Activated CD8-positive, alpha-beta T cell treated with anti-CD3 and anti-CD28 coated beads for 36 hours (primary cell): ENCODE results near the gene ZCWPW2. TPM values are rescaled to one million over a fixed set of nuclear protein-coding genes. Genes with fewer than 3 reads are reported as not detected.

Source experiments
- ATAC-seq: fragments of 200-7000 bp; cut with Tn5 transposase; one replicate; pipeline ENCODE4 v1.10.0; 2021; ENCODE audit warnings: mild to moderate bottlenecking, moderate library complexity
- CTCF ChIA-PET: fragments of 350-600 bp; sonication (Branson Sonifier 250); formaldehyde crosslinking; loops from one replicate; lab custom pipeline; 2021; ENCODE audit warnings: antibody characterized with exemption; lab: Charles Lee
- POLR2A ChIA-PET: fragments of 350-600 bp; sonication (Branson Sonifier 250); formaldehyde crosslinking; loops from one replicate; lab custom pipeline; 2021; ENCODE audit warnings: antibody characterized with exemption; lab: Charles Lee
- DNase-seq: peaks from one replicate; pipeline ENCODE4 v3.0.0-alpha.2; 2020
- H3K27ac Mint-ChIP-seq: one replicate; pipeline ENCODE4 v1.8.0; 2021; ENCODE audit warnings: mild to moderate bottlenecking, mixed read lengths
- H3K27me3 Mint-ChIP-seq: one replicate; pipeline ENCODE4 v1.8.0; 2021; ENCODE audit warnings: mixed read lengths
- H3K36me3 Mint-ChIP-seq: one replicate; pipeline ENCODE4 v1.8.0; 2021; ENCODE audit warnings: low read depth, mixed read lengths
- H3K4me1 Mint-ChIP-seq: one replicate; pipeline ENCODE4 v1.8.0; 2021; ENCODE audit warnings: low read depth, mixed read lengths
- H3K4me3 Mint-ChIP-seq: one replicate; pipeline ENCODE4 v1.8.0; 2021; ENCODE audit warnings: mild to moderate bottlenecking, moderate library complexity, mixed read lengths
- H3K9me3 Mint-ChIP-seq: one replicate; pipeline ENCODE4 v1.8.0; 2021; ENCODE audit warnings: mixed read lengths
- intact Hi-C: fragments of 100-400 bp; cut with micrococcal nuclease; formaldehyde crosslinking; loops from one replicate; pipeline ENCODE4 v1.10.0; 2022
- total RNA-seq, 2 experiments: library from RNA; stranded (reverse); gene quantifications; one replicate each; pipeline ENCODE4 v1.2.3, GENCODE V29; 2021
- TF ChIP-seq, protein P1 (sequence below): fragments of 200-600 bp; IDR thresholded peaks from one replicate; pipeline ENCODE4 v1.8.0; 2022; ENCODE audit warnings: antibody characterized with exemption, mild to moderate bottlenecking

ZCWPW2 gene
- total RNA-seq, 2 experiments from 2014 or later, result 0.68 TPM; not detected in 1

DNA sequence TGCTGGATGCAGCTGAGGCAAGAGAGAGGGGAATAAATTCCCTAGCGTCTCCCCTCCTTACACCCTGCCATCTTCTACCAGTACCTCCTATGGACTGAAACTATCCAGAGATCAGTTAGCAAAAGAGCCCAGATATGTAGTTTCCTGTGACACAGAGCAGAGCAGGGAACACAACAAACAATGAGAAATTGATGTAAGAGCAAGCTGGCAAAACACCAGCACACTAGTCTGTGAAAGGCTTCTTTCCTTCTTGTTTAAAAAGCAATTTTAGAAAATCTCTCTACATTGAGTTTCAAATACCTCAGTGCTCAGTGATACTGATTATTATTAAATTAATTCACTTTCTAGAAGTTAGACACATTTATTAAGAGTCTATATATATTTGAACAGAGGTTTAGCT, 215.7 kb downstream of the ZCWPW2 start:
- DNase-seq (no peak), ATAC-seq (no peak)
- H3K27me3 Mint-ChIP-seq, result no peaks in the 10 kb centered on the region
- no peaks in the 10 kb centered on the region for H3K4me1 Mint-ChIP-seq
- TF ChIP-seq, protein P1, sequence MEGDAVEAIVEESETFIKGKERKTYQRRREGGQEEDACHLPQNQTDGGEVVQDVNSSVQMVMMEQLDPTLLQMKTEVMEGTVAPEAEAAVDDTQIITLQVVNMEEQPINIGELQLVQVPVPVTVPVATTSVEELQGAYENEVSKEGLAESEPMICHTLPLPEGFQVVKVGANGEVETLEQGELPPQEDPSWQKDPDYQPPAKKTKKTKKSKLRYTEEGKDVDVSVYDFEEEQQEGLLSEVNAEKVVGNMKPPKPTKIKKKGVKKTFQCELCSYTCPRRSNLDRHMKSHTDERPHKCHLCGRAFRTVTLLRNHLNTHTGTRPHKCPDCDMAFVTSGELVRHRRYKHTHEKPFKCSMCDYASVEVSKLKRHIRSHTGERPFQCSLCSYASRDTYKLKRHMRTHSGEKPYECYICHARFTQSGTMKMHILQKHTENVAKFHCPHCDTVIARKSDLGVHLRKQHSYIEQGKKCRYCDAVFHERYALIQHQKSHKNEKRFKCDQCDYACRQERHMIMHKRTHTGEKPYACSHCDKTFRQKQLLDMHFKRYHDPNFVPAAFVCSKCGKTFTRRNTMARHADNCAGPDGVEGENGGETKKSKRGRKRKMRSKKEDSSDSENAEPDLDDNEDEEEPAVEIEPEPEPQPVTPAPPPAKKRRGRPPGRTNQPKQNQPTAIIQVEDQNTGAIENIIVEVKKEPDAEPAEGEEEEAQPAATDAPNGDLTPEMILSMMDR, result no peak
- ChIA-PET POLR2A (no interaction called here), CTCF (interaction anchor here (1.4 kb wide), 1 partner anchor 42 kb away, joined by 3 read pairs; no protein-coding TSS in a partner anchor)
- H3K4me3 Mint-ChIP-seq, result no peak overlapping the region
- no peaks in the 10 kb centered on the region for H3K9me3 Mint-ChIP-seq
- no peaks in the 10 kb centered on the region for H3K36me3 Mint-ChIP-seq
- intact Hi-C loops, result no loop called here
- H3K27ac Mint-ChIP-seq, result no peak overlapping the region

DNA sequence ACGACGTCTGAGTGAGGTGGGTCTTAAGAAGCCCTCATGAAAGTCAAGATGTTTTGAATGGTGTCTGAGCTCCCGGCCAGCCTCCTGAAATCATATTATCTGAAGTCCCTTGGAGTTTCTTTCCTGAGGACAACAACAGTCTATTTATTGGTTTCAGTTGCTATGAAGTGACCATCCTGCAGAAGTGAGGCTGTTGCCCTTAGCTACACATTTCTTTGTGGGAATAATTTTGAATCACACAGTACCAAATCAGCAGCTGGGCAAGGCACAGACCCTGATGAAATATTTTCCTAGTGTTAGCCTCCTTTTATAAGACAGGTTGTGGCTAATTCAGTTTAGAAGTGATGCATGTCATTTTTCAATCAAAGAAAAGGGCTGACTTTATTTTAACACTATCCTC, 220.8 kb downstream of the ZCWPW2 start:
- ATAC-seq (no peak), DNase-seq (no peak)
- no peak overlapping the region for H3K27ac Mint-ChIP-seq
- H3K4me1 Mint-ChIP-seq, result no peaks in the 10 kb centered on the region
- no peak overlapping the region for H3K4me3 Mint-ChIP-seq
- ChIA-PET CTCF (interaction anchor here (1.5 kb wide), 1 partner anchor 98 kb away, joined by 4 read pairs; no protein-coding TSS in a partner anchor), POLR2A (no interaction called here)
- intact Hi-C loops, result no loop called here
- H3K9me3 Mint-ChIP-seq, result no peaks in the 10 kb centered on the region
- peaks cover 12% of the 10 kb centered on the region for H3K27me3 Mint-ChIP-seq
- TF ChIP-seq, protein P1, result no peak
- H3K36me3 Mint-ChIP-seq, result no peaks in the 10 kb centered on the region

DNA sequence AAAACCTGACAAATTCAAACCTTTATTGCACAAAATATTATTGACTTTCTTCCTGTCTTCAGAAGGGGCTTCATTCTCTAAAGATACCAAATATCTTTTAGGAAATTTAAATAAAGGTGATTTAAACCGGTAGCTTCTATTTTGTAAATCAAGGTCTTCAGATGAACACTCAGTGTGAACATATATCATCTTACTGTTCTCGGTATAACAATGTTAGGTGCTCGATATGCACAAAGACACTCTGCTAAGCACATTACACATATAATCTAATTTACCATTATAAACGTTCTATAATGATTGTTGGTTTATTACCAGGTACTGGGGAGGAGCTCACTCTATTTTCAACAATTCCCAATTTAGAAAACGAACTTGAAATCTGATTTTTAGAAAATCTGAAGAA, 225.5 kb downstream of the ZCWPW2 start:
- intact Hi-C loops, result no loop called here
- ChIA-PET CTCF (no interaction called here), POLR2A (no interaction called here)
- Mint-ChIP-seq H3K27ac (no peak overlapping the region), H3K4me1 (no peaks in the 10 kb centered on the region), H3K4me3 (no peak overlapping the region), H3K27me3 (peaks cover 45% of the 10 kb centered on the region), H3K9me3 (no peaks in the 10 kb centered on the region), H3K36me3 (no peaks in the 10 kb centered on the region)
- TF ChIP-seq, protein P1, result no peak
- ATAC-seq, result no peak
- no peak for DNase-seq

DNA sequence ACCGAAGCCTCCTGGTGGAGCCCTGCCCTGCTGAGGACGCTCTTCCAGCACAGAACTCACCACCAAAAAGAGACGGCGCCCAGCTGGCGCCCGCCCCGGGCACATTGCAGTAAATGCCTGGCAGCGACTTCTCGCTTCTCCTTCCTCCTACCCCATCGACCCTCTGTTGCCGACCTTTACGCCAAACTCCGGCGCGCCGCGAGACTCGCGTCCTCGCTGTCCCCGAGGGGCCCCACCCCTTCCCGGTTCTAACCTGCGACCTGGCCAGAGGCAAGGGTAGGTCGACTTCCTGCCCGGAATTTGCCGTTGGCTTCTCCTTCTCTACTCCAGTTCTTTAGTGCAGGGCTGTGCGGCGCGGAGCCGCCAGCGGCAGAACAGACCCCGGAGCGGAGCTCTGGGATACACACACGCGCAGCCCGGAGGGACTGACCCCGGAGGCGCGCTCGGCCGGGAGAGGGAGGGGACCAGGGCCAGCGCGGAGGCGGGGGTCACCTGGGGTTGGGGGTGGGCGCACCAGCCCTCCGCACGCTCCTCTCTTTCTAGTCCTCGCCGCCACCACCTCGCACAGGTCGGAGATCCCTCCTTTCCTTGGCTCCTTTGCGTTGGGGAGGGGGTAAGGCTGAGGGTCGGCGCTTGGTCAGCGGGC, 226.7 kb downstream of the ZCWPW2 start:
- Mint-ChIP-seq H3K9me3 (no peaks in the 10 kb centered on the region), H3K36me3 (no peaks in the 10 kb centered on the region), H3K4me3 (no peak overlapping the region), H3K27me3 (peaks cover 50% of the 10 kb centered on the region), H3K27ac (no peak overlapping the region), H3K4me1 (no peaks in the 10 kb centered on the region)
- DNase-seq, result no peak
- intact Hi-C loops, result no loop called here
- no peak for ATAC-seq
- ChIA-PET CTCF (no interaction called here), POLR2A (no interaction called here)
- TF ChIP-seq, protein P1, result no peak

Other genes with a start within 250 kb of the ZCWPW2 start
- gene CMC1, start 107.1 kb upstream of the ZCWPW2 start, total RNA-seq, result 10 to 100 TPM; 22.4 to 29.0 TPM
- gene AZI2, start 103 bp downstream of the ZCWPW2 start, total RNA-seq, result 10 to 100 TPM; 35.1 to 39.1 TPM